Limb (tissue), 2 donors: ENCODE results near the gene ITPR1.

Experiments
- DNase-seq, 2 donors: peaks; one replicate each; pipeline ENCODE4 v3.0.0-alpha.2; 2016; ENCODE audit errors: extremely low spot score in 2 of 2

ITPR1 gene

DNA sequence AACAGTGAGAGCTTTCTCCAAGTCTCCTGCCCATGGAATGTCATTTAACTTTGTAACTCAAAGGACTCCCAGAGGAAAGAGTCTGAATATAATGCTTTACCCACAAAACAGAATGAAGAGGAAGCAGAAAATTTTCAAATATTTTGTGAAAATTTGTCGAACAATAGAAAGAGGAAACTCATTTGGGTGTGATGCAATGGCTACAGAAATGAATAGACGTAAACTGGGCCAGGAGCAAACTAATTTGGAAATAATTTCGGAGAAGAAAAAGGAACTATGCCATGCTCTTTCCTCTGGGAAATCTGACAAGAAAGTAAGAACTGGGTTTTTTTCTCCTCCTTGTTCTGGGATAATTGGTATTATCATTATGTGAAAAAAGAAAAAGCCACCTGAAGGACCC is 14.9 kb upstream of the ITPR1 start:
- no peak for DNase-seq

DNA sequence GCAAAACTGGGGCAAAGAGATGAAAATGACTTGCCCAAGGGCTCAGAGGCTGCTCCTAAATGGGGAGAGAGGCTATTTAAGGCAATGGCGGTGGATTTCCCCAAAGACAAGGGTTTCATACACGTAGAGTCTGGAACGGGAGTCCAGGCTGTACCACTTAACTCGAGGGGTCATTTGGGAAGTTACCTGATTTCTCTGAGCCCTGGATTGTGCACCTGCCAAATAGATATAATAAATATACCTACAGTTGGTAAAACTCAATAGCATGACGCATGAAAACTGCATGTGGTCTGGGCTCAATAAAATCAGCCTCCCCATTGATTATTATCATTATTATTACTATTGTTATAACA is 1.3 kb upstream of the ITPR1 start:
- DNase-seq, result no peak

DNA sequence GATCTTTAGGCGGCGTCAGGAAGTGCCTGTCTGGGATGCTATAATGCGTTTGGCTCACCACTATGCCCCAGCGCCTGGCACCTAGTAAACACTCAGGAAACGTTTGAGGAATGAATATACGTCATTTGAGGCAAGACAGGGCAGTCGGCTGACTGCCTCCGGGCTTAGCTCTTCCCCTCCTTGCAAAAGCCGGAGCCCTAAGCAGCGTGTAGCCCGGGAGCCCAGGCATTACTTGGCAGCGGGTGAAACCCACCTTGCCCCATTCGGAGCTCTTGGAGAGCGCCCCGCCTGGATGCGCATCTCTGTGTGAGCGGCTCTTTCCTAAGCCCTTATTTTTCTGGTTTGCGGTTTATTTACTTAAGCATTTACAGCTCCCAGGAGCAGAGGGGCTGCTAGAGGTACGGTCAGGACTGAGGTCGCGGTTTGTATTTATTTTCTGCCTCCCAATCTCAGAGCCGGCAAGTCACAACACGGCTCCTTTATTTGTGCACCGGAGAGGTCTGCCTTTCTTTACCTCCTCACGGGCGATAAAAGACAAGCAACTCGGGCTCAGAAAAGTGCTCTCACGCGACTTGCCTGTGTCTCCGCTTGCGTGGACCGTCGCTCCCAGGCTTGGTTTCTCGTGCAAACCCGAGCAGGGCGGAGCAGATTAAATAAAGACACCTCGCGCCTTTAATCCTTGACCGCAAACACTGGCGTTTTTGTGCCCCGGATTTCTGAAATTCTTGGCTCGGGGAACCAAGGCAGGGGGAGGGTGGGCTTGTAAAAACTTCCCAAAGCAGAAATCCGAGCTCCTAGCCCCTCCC is 737 bp upstream of the ITPR1 start:
- peak; percentile 36 to 74 for DNase-seq

DNA sequence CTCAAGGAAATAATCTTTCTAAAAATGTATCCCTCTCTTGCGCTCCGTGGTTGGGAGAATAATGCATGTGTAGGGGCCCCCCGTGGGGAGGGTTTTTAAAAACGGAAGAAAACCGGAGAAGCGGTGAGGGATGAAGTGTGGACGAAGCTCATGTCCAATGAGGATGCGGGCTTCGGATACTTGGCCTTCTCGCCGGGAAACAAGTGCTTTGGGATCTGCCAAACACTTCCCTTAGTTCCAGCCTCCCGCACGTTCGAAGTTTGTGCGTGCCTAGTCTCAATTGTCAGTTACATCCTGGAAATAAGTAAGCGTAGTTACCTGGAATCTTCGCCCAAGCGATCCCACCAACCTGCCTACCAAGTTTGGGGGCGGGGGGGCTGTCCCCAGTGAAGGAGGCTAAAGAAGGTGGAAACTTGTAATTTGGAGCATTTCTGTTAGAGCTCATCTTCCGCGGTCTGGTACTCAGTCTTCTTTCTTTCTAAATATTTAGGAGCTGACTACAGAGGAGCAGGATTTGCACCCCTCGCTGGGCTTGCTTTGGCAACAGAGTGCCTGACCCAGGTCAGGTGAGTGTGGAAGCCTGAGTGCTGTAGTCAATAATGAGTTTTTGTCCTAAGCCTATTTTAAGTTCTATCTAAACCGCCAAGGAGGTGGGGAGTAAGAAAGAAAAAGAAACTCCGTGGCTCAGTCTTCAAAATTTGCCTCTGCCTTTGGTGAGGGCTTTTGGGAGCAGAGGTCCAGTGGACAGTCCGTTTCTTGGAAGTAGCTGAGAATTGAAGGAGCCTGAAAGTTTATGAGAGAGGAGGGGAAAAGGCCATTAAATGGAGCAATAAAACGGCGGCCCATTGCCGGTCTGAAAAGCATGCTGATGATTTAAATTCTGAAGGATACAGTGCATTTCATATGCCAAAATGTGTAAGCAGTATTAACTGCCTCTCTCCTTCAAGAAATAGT is 1.1 kb downstream of the ITPR1 start:
- DNase-seq, result peak; percentile 42 to 55

DNA sequence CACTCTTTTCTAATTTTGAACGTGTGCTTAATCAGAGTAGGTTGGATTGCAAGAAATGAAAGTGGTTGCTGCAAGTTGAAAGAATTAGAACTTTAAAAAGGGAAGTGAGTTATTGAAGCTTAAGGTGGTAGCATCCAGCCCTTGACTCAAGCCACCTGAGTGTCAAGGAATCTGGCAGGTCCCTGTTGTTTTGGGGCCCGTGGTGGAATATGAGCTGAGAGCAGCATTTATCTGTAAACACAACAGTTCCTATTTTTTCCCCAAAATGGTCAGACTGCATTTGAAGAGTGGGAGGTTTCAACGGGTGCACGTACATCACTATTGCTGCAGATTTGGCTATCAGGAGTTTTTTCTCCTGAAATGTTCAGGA is 1.7 kb downstream of the ITPR1 start:
- no peak for DNase-seq

DNA sequence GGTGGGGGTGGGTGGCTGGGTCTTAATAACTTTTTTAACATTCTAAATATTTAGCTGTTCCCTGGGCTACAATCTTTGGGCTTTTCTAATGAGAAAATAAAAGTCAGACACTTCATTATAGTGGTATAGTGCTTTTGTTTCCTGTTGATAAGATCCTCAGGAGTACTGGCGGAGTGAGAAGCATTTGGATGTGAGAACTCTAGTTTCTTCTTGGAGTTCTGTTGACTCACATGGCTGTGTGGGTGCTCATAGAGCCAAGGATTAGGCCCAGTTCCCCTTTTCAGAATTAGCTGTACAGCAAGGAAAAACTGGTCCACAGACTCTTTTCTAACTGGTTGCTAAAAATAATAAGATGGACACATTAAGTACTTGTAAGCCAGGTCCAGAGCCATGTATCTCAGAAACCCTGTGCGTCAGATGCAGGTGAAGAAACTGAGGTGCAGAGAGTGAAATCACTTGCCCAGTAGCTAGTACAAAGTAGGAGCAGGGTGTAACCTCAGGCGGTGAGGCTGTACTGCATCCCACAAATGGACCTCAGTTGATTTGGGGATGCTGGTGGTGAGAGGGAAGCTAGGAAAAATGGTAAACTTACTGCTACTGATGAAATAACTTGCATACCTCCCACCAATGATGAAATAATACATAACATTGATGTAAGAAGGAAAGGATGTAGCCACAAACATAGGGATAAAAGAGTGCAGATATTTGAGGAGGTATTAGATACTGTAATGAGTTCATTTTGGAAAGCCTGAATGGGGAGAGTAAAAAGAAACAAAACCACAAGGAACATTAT is 2.3 kb downstream of the ITPR1 start:
- no peak for DNase-seq

DNA sequence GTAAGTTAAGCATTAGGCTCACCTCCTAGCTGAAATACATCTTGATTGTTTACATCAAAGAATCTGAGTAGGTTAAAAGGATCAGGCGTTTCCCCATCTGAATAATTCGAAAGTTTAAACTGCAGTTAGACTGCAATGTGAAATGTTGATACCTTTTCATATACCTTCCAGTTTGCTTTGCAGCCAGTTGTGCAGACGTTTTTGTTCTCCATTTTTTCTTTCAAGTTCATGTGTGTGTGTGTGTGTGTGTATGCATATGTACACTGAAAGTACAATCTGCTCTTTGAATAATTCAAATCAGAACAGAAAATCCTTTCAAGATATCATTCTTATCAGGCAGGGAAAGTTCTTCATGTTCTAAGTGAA is 2.9 kb downstream of the ITPR1 start:
- DNase-seq, result no peak

DNA sequence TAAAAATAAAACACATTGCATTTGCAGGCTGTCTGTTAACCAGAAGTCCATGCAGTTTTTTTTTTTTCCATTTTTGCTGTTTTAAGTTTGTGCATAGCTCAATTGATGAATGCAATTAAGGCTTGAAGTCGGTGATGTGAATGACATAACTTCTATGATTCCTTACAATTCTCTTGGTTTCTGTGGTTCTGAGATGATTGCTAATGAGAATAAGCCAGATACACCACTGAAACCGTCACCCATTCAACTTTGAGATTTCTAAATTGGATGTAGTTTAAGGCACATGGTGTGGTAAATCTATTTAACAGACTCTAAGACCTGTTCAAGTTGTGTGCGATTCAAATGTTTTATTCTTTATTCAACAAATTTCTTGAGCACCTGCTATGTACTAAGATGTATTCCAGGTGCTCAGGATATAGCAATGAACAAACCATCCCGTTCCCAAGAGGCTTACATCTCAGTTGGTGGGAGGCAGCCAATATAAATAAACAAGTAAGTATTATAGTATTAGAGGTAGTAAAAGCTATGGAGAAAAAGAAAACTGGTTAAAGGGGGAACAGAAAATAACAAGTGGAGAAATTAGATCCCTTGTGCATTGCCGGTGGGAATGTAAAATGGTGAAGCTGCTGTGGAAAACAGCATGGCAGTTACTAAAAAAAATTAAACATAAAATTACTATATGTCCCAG is 4.0 kb downstream of the ITPR1 start:
- DNase-seq, result no peak

DNA sequence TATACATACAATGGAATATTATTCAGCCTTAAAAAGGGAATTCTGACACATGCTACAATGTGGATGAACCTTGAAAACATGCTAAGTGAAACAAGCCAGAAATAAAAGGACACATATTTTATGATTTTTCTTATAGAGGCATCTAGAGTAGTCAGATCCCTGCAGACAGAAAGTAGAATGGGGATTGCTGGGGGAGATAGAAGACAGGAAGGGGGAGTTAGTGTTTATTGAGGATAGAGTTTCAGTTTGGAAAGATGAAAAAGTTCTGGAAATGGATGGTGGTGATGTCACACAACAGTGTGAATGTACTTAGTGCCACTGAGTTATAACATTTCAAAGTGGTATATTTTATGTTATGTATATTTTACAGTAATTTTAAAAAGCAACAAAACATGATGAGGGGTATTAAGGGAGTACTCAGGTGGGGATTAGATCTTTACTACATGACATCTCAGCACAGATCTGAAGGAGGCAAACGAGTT is 4.7 kb downstream of the ITPR1 start:
- DNase-seq, result no peak

DNA sequence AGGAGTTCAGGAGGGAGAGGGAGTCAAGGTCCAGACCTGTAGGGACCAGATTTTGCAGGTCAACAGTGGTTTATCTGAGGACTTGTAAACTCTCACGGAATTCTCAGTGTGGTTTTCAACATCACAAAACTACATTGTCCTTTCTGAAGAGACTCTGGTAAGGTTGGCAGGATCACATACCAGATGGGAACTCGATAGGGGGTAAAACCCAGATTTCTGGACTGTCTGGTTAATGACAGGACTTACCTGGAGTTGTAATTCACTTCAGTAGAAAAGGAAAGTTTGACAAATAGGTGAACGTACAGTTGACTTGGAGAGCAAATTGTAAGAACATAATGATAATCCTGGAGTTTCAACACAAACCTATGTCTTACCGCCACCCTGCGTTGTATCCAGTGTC is 5.3 kb downstream of the ITPR1 start:
- DNase-seq, result no peak

DNA sequence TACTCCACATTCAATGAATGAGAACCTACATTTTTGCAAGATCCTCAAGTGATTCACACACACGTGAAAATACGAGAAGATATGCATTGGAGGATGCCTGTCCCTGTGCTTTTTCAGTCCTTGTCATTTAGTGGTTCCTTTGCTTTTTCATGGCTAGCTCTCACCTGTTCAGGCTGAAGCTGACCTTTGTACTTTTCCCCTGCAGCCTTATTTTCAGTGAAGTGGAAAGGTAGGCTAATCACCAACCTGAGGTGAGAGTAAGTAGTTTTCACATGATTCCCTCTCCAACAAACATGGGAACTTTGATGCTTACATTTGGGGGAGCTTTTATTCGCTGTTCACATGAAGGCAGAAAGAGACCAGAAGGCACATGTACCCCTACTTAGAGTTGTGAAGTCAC is 8.3 kb downstream of the ITPR1 start:
- no peak for DNase-seq

DNA sequence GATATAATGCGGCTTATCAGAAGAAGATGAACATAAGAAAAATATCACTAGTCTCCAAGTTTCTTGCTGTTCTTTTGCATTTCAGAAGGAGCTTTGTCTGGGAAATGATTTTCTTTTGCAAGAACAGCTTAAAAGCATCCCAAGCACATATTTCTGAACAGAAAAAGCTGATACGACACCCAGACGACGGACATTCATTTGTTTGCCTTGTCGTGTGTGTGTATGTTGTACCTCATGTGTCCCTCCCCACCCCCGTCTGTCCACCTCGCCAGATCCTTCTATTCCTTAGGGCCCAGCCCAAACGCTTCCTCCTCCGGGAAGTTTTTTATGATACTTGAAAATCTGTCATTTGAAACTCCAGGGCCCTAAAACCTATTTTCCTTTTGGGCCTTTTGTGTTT is 8.8 kb downstream of the ITPR1 start:
- DNase-seq, result no peak

DNA sequence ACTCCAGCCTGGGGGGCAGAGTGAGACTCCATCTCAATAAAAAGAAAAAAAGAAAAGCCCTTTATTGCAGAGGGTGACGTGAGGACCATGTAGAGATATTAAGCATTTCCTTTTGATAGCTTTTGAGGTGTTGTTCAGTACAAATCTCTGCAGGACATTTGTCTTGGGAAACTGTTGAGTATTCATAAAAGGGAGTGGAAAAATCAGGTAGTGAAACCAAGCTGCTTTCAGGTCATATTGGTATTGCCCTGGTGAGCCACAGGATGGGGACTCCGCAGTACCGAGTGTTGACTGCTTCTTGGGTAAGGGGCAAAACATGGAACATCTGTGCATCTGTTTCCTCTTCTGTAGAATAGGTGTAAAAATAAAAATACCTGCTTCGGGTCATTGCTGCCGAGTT is 9.9 kb downstream of the ITPR1 start:
- no peak for DNase-seq

DNA sequence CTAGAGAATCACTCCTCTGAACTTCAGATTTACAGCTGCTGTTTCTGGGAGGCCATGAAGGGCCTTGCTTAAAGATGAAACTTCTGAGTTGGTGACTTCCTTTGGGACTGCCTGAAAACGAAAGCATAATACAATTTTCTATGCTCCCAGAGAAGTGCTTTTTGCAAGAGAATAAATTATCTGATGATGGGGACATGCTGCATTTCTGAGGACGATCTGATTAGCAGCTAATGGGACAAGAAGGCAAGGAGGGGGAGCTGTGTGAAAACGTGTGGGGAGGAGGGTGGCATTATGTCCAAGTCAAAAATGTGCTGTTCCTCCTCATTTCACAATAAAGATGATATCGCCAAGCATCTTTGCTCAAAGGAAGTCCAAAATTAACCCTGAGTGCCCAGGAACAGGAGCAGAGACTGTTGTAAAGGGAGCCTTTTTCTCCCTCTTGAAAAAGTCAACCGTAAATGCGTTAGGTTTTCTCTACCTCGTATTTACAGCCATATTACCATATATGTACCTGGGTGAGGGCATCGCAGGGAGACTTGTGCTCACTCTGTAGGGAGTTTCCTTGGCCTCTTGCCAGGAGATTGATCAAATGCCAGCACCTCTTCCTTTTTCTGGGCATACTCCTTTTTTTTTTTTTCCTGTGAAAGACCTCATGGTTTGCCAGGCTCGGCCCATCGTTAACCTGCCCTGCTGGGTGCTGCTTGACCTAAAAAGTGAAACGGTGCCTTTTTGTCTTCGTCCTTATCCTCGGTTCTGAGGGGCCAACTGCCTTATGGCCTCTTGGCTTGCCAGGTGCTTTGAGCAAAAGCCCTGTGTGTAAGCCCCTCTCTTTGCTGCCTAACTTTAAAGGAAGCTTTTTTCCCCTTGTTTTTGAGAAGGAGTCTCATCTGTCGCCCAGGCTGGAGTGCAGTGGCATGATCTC is 11.5 kb downstream of the ITPR1 start:
- DNase-seq, result no peak

DNA sequence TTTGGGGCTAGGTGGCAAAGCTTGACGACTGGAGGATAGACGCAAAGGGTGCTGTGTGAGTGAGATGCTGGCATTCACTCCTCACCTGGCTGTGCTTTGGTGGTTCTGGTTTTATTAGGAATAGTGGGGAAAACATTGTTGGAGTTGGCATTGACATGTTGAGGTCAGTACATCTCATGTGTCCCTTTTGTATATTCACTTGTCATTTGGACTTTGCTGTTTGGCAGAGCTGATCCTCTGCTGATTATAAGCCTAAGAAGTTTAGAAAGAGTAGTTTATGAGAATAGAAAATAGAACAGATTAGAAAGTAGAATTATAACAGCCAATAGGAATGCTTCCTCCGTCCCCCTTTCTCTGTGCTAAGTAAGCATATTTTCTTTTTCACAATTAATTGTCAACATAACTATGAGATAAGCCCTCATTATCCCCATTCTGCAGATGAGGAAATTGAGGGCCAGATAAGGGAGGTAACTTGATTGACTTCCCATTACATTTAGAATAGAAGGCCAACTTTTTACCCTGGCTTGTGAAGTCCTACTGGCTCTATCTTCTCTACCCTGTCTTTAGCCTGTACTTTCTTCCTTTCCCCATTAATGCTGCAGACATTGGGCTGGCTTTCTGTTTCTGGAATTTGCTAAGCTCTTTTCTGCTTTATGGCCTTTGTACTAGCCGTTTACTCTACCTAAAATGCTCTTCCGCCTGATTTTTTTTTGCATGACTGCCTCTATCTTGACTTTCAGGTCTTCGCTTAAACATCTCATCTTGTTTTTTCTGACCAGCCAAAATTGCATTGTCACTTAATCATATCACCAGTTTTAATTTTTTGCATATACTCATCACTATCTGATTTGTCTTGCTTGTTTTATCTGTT is 12.8 kb downstream of the ITPR1 start:
- no peak for DNase-seq

DNA sequence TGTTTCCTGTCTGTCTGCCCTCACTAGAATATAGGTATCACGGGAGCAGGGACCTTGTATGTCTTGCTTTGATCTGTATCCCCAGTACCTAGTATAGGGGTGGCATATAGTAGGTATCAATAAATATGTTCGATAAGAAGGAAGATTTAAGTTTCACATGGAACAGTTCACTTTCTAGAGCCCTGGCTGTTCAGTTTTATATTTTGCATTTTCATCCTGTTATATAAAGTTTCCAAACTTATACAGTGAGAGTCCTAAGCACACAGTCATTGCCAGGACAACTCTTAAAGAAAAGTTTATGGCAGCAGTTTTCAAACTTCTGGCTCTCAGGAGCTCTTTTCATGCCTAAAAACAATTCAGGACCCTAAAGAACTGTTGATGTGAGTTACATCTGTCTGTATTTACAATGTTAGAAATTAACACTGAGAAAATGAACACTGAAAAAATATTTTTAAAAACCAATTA is 13.4 kb downstream of the ITPR1 start:
- DNase-seq, result no peak

DNA sequence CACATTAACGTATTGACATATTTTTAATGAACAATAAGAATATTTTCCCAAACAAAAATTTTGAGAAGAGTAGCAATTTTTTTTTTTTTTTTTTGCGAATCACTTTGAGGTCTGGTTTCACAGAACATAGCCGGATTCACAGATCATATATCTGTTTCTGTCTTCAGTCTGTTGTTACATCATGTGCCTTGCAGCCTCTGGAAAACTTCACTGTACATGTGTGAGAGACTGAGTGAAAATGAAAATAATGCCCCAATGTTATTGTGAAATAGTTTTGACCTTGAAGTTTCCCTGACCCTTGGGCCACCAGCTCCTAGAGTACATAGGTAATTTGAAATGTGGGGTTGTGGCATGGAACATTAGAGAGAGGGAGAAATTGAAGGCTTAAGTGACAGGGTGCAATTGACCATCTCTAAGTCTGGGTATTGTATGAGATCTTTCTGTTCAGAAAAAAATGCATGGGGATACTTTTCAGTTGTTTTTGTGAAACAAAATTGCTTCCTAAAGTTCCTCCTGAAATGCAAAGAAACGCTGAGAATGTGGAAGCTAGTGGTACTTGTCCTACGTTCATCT is 14.0 kb downstream of the ITPR1 start:
- DNase-seq, result no peak

DNA sequence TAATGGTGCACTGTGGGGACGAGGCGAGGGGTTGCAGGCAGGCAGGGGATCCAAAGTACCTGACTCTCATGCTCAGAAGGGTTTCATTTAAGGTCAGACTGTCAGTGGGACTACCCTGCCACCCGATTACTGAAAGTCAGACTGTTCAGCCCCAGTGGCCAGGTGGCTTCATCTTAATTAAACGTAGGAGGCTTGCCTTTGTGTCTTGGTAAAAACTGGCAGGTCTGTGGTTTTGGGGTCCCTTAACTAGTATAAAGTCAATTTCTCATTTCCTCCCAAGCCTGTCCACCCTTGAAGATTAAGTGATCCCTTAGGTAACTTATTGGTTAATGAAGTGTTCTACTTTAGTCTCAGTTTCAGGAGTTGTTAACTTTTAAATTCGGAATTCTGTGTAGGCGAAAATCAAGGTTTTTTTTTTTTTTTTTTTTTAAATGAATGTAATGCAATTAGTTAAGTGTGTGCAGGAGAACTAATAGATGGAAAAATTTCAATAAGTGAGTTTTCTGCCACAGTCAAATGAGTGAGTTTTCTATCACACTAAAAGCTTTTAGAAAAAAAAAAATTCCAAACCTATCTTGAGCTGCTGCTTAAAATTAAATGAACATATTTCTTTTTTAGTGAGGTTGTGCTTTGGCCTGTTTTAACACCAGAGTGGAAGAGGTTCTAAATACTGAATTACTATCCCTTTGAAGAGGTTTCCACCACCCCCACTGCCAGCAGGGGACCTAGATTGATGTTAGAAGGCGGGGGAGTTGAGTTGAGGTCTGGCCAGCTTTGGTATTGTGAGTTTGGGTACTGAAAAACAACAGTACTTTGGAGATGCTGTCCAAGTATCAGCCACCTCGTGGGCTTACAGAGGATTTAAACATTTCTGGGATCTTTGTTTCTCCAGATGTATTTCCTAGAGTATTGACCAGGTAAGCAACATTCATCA is 15.2 kb downstream of the ITPR1 start:
- no peak for DNase-seq
